GM21723 (cell line): Measurements from ENCODE around the gene FAHD2A.
"Not testable (repeated sequence)": the region's sequence is repeated elsewhere in the genome, so short reads cannot be mapped to it uniquely, and the experiment has no call there.

ENCODE experiments used
- ATAC-seq: cut with Tn5 transposase; IDR thresholded peaks from one replicate; pipeline ENCODE4 v1.9.1; 2021; ENCODE audit warnings: mild to moderate bottlenecking, moderate library complexity; ENCODE audit not compliant: unreplicated experiment

FAHD2A gene

GRCh38 chr2:95389245-95390119 lies 13.0 kb upstream of the FAHD2A start:
- ATAC-seq = peak; percentile 60

- no peak for ATAC-seq
Observed at GRCh38 chr2:95390272-95390880, 12.1 kb upstream of the FAHD2A start.

GRCh38 chr2:95390881-95391321 lies 11.6 kb upstream of the FAHD2A start:
- ATAC-seq = no peak

GRCh38 chr2:95391641-95392310 lies 10.7 kb upstream of the FAHD2A start:
- no peak for ATAC-seq

- ATAC-seq = no peak
Observed at GRCh38 chr2:95392320-95392719, 10.2 kb upstream of the FAHD2A start.

GRCh38 chr2:95392730-95393455 lies 9.6 kb upstream of the FAHD2A start:
- no peak for ATAC-seq

- ATAC-seq = no peak
Observed at GRCh38 chr2:95393901-95394300, 8.6 kb upstream of the FAHD2A start.

GRCh38 chr2:95399061-95399460 lies 3.4 kb upstream of the FAHD2A start:
- no peak for ATAC-seq

GRCh38 chr2:95401480-95401879 lies 1.0 kb upstream of the FAHD2A start:
- ATAC-seq = no peak

- peak; percentile 28 for ATAC-seq
Observed at GRCh38 chr2:95402004-95402369, 521 bp upstream of the FAHD2A start.

GRCh38 chr2:95403204-95403721 lies 755 bp downstream of the FAHD2A start:
- peak; percentile 38 for ATAC-seq

- not testable (repeated sequence) for ATAC-seq
Observed at GRCh38 chr2:95403824-95404223, 1.3 kb downstream of the FAHD2A start.

- not testable (repeated sequence) for ATAC-seq
Observed at GRCh38 chr2:95404676-95405075, 2.2 kb downstream of the FAHD2A start.

GRCh38 chr2:95411239-95411638 lies 8.7 kb downstream of the FAHD2A start:
- ATAC-seq = not testable (repeated sequence)

- peak; percentile 85 for ATAC-seq
Observed at GRCh38 chr2:95414015-95414594, 11.6 kb downstream of the FAHD2A start.

GRCh38 chr2:95415138-95415537 lies 12.6 kb downstream of the FAHD2A start:
- ATAC-seq = not testable (repeated sequence)

GRCh38 chr2:95415561-95415960 lies 13.1 kb downstream of the FAHD2A start:
- ATAC-seq = not testable (repeated sequence)

- ATAC-seq = not testable (repeated sequence)
Observed at GRCh38 chr2:95427196-95427867, 24.8 kb downstream of the FAHD2A start.

- ATAC-seq = not testable (repeated sequence)
Observed at GRCh38 chr2:95429748-95430467, 27.4 kb downstream of the FAHD2A start.
